HUDEP-2 (cell line): ENCODE results near the gene TEX11.
"Not testable (repeated sequence)": the region's sequence is repeated elsewhere in the genome, so short reads cannot be mapped to it uniquely, and the experiment has no call there.

Source experiments
- DNase-seq, 76 experiments: peaks; one replicate each; lab custom pipeline; 2025; ENCODE audit not compliant: unreplicated experiment in 76 of 76; lab: John Stamatoyannopoulos, UW

The TEX11 gene

GRCh38 chrX:70613295-70613694, 295.2 kb downstream of the TEX11 start:
- DNase-seq: no peak

GRCh38 chrX:70605352-70605751, 303.2 kb downstream of the TEX11 start:
- DNase-seq: no peak

GRCh38 chrX:70592091-70592490, 316.4 kb downstream of the TEX11 start:
- DNase-seq: no peak

GRCh38 chrX:70587158-70587557, 321.4 kb downstream of the TEX11 start:
- not testable (repeated sequence) for DNase-seq

GRCh38 chrX:70577442-70577841, 331.1 kb downstream of the TEX11 start:
- DNase-seq: no peak

- DNase-seq: not testable (repeated sequence)
Measured at GRCh38 chrX:70569922-70570576, 338.5 kb downstream of the TEX11 start.

GRCh38 chrX:70554948-70555347, 353.6 kb downstream of the TEX11 start:
- DNase-seq: no peak

GRCh38 chrX:70554523-70554922, 354.0 kb downstream of the TEX11 start:
- DNase-seq: no peak

- DNase-seq: no peak
Measured at GRCh38 chrX:70554081-70554480, 354.4 kb downstream of the TEX11 start.

- DNase-seq: no peak
Measured at GRCh38 chrX:70553516-70553915, 355.0 kb downstream of the TEX11 start.

GRCh38 chrX:70552130-70552704, 356.3 kb downstream of the TEX11 start:
- no peak for DNase-seq

GRCh38 chrX:70549429-70549828, 359.1 kb downstream of the TEX11 start:
- no peak for DNase-seq

GRCh38 chrX:70535198-70535597, 373.3 kb downstream of the TEX11 start:
- no peak for DNase-seq

- no peak for DNase-seq
Measured at GRCh38 chrX:70527610-70528345, 380.7 kb downstream of the TEX11 start.

GRCh38 chrX:70527053-70527452, 381.5 kb downstream of the TEX11 start:
- no peak for DNase-seq

GRCh38 chrX:70525733-70526132, 382.8 kb downstream of the TEX11 start:
- no peak for DNase-seq

- DNase-seq: not testable (repeated sequence)
Measured at GRCh38 chrX:70515692-70516091, 392.8 kb downstream of the TEX11 start.

GRCh38 chrX:70515270-70515669, 393.2 kb downstream of the TEX11 start:
- not testable (repeated sequence) for DNase-seq

GRCh38 chrX:70509078-70509477, 399.4 kb downstream of the TEX11 start:
- no peak for DNase-seq

GRCh38 chrX:70508296-70508911, 400.1 kb downstream of the TEX11 start:
- no peak for DNase-seq

GRCh38 chrX:70505451-70505841, 403.1 kb downstream of the TEX11 start:
- no peak for DNase-seq
